Activated naive CD8-positive, alpha-beta T cell treated with anti-CD3 and anti-CD28 coated beads for 36 hours (primary cell): ENCODE results near the gene KYAT1. TPM values are rescaled to one million over a fixed set of nuclear protein-coding genes. Genes with fewer than 3 reads are reported as not detected.
"Not testable (repeated sequence)": the region's sequence is repeated elsewhere in the genome, so short reads cannot be mapped to it uniquely, and the experiment has no call there.

Experiments
- DNase-seq: peaks from one replicate; pipeline ENCODE4 v3.0.0; 2021
- H3K27ac Mint-ChIP-seq: one replicate; pipeline ENCODE4 v1.8.0; 2022; ENCODE audit warnings: mild to moderate bottlenecking, moderate library complexity, mixed read lengths
- H3K27me3 Mint-ChIP-seq: one replicate; pipeline ENCODE4 v1.8.0; 2022; ENCODE audit warnings: mild to moderate bottlenecking, mixed read lengths
- H3K36me3 Mint-ChIP-seq: one replicate; pipeline ENCODE4 v1.8.0; 2021; ENCODE audit warnings: mild to moderate bottlenecking, mixed read lengths
- H3K4me1 Mint-ChIP-seq: one replicate; pipeline ENCODE4 v1.8.0; 2021; ENCODE audit warnings: mixed read lengths
- H3K4me3 Mint-ChIP-seq: one replicate; pipeline ENCODE4 v1.8.0; 2022; ENCODE audit warnings: mild to moderate bottlenecking, moderate library complexity, mixed read lengths
- H3K9me3 Mint-ChIP-seq: one replicate; pipeline ENCODE4 v1.8.0; 2022; ENCODE audit warnings: mixed read lengths
- total RNA-seq, 2 experiments: library from RNA; stranded (reverse); gene quantifications; one replicate each; pipeline ENCODE4 v1.2.3, GENCODE V29; 2021

KYAT1 gene
- total RNA-seq, 2 experiments from 2014 or later = 7.4 to 9.4 TPM

DNA sequence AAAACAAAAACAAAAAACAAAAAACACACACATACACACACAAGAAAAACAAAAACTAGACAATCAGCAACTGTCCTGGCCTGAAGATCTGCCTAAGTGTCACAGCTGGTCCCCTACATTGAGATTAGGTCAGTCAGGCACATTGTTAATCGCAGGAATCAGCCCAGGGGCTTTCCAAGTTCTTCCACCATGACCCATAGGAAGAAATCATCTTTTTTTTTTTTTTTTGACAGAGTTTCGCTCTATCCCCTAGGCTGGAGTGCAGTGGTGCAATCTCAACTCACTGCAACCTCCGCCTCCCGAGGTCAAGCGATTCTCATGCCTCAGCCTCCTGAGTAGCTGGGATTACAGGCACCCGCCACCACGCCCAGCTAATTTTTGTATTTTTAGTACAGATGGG lies 38.6 kb downstream of the KYAT1 start:
- not testable (repeated sequence) for H3K4me1 Mint-ChIP-seq, DNase-seq, H3K4me3 Mint-ChIP-seq, H3K27ac Mint-ChIP-seq, H3K9me3 Mint-ChIP-seq, H3K27me3 Mint-ChIP-seq
- peaks cover 11% of the 10 kb centered on the region for H3K36me3 Mint-ChIP-seq

DNA sequence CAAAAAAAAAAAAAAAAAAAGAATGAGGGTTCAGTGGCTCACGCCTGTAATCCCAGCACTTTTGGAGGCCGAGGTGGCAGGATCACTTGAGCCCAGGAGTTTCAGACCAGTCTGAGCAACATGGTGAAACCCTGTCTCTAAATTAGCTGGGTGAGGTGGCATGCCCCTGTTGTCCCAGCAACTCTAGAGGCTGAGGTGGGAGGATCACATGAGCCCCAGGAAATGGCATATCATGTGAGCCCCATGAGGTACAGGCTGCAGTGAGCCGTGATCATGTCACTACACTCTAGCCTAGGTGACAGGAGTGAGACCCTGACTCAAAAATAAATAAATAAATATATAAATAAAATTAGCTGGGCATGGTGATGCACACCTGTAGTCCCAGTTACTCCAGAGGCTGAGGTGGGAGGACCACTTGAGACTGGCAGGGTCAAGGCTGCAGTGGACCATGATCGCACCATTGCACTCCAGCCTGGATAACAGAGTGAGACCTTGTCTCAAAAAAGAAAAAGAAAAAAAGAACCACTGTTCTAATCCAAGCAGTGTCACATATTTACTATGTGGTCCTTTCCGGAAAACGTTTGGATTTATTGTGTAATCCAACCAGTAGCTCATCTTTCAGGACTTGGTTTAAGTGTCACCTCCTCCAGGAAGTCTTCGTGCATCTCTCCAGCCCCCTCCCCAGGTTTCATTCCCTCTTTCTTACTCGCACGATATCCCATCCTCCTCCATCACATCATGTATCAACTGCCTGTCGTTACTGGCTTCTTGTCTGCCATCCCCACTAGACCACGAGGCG lies 39.9 kb downstream of the KYAT1 start:
- H3K36me3 Mint-ChIP-seq = peaks cover 2% of the 10 kb centered on the region
- no peak for DNase-seq
- H3K27me3 Mint-ChIP-seq = no peaks in the 10 kb centered on the region
- no peak overlapping the region for H3K4me3 Mint-ChIP-seq
- H3K27ac Mint-ChIP-seq = no peak overlapping the region
- no peaks in the 10 kb centered on the region for H3K4me1 Mint-ChIP-seq
- no peaks in the 10 kb centered on the region for H3K9me3 Mint-ChIP-seq

GRCh38 chr9:128840524-128840923 lies 41.2 kb downstream of the KYAT1 start:
- Mint-ChIP-seq H3K9me3 (no peaks in the 10 kb centered on the region), H3K36me3 (peaks cover 2% of the 10 kb centered on the region), H3K27me3 (no peaks in the 10 kb centered on the region), H3K4me3 (no peak overlapping the region), H3K4me1 (no peaks in the 10 kb centered on the region), H3K27ac (no peak overlapping the region)
- no peak for DNase-seq

DNA sequence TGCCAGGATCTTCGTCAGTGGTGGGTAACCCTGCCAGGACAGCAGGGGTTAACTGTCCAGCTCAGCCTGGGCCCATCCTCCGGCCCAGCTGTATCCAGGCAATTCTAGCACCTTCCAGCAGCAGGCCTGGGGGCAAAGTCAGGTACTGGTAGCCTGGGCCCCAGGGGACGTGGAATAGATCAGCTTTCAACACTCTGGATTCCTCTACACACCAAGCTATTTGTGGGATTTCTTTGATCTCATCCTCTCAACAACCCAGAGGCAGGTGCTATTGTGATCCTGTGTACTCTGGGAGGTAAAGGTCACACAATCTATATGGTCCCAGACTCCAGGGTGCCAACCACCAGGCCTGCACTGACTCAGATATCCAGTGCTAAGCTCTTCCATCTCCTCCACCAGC lies 43.4 kb downstream of the KYAT1 start:
- Mint-ChIP-seq H3K9me3 (no peaks in the 10 kb centered on the region), H3K27me3 (no peaks in the 10 kb centered on the region), H3K4me1 (no peaks in the 10 kb centered on the region), H3K27ac (no peak overlapping the region), H3K4me3 (no peak overlapping the region), H3K36me3 (peaks cover 5% of the 10 kb centered on the region)
- no peak for DNase-seq

DNA sequence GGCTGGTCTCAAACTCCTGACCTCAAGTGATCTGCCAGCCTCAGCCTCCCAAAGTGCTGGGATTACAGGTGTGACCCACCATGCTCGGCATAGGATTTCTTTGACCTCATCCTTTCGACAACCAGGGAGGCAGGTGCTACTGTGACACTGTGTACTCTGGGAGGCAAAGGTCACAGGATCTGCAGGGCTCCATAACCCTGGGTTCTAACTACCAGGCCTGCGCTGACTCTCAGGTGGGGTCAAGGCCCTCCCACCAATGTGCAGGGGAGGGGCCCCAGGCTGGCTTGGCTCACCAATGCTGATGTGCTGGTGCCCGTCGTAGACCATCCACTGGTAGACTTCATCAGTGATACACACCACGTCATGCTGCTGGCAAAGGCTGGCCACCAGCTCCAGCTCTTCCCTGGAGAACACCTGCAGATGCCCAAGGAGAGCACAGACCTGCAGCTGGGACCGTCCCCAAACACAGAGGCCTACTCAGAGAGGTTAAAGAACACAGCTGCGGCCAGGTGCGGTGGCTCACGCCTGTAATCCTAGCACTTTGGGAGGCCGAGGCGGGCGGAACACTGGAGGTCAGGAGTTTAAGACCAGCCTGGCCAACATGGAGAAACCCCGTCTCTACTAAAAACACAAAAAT lies 45.1 kb downstream of the KYAT1 start:
- no peaks in the 10 kb centered on the region for H3K9me3 Mint-ChIP-seq
- H3K4me3 Mint-ChIP-seq = no peak overlapping the region
- H3K36me3 Mint-ChIP-seq = peaks cover 3% of the 10 kb centered on the region
- H3K27me3 Mint-ChIP-seq = no peaks in the 10 kb centered on the region
- DNase-seq = no peak
- no peaks in the 10 kb centered on the region for H3K4me1 Mint-ChIP-seq
- H3K27ac Mint-ChIP-seq = no peak overlapping the region

- Mint-ChIP-seq H3K36me3 (peaks cover 3% of the 10 kb centered on the region), H3K27me3 (no peaks in the 10 kb centered on the region), H3K4me3 (no peak overlapping the region), H3K4me1 (no peaks in the 10 kb centered on the region), H3K27ac (no peak overlapping the region), H3K9me3 (no peaks in the 10 kb centered on the region)
- no peak for DNase-seq
These were observed 46.2 kb downstream of the KYAT1 start for GRCh38 chr9:128835246-128836210.

DNA sequence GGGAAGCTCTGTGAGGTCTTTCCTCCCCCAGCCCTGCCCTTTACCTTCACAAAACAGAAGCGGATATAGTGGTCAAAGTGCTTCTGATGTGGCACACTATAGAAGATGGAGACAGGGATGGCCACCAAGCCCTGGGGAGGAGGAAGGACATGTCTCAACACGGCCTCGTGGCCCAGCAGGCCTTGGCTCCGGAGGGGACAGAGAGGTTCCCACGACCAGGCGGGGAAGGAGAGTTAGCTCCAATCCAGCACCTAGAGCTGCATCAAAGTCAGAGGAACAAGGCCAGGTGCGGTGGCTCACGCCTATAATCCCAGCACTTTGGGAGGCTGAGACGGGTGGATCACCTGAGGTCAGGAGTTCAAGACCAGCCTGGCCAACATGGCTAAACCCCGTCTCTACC lies 48.1 kb downstream of the KYAT1 start:
- DNase-seq = no peak
- no peaks in the 10 kb centered on the region for H3K27me3 Mint-ChIP-seq
- H3K9me3 Mint-ChIP-seq = no peaks in the 10 kb centered on the region
- H3K27ac Mint-ChIP-seq = no peak overlapping the region
- H3K36me3 Mint-ChIP-seq = peaks cover 8% of the 10 kb centered on the region
- no peak overlapping the region for H3K4me3 Mint-ChIP-seq
- peaks cover 6% of the 10 kb centered on the region for H3K4me1 Mint-ChIP-seq

DNA sequence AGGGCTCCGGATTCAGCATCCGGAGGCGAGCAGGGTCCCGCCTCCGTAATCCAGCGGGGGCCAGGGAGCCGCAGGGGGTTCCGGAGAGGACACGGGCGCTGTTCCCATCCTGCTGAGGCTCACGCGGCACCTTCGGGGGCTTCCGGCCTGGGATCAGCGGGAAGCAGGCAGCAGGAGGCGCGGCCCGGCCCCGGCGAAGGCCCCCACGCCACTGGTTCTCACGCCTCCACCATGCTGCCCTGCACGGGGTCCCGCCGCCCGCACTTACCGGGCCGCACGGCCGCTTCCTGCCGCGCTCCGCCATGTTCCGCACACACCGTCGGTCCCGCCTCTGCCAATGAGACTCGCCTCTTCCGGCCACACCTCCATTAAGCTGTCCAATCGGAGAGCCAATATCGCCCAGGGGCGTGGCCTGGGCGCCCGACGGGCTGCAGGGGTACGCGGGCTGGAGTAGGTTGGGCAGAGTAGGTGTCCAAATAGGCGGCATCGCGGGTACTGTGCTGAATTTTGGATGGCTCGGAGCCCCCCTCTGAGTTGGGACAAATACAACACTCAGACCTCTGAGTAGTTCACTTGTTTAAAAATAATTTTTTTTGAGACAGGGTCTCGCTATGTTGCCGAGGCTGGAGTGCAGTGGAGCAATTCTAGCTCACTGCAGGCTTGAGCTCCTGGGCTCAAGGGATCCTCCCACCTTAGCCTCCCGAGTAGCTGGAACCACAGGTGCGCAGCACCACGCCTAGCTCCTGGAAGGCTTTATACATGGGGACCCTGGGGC lies 52.1 kb downstream of the KYAT1 start, which contains the start of gene SPOUT1:
SPOUT1 (minus strand) TSS at position 318 of the 775 bp plus-strand sequence; CDS start at position 304, 14 bp downstream.
- H3K36me3 Mint-ChIP-seq = peaks cover 22% of the 10 kb centered on the region
- H3K4me3 Mint-ChIP-seq = peak within 1 kb of the TSS; percentile 95
- peak; percentile 96 for DNase-seq
- H3K9me3 Mint-ChIP-seq = no peaks in the 10 kb centered on the region
- no peaks in the 10 kb centered on the region for H3K27me3 Mint-ChIP-seq
- H3K27ac Mint-ChIP-seq = peak within 1 kb of the TSS; percentile 93
- peaks cover 18% of the 10 kb centered on the region for H3K4me1 Mint-ChIP-seq

DNA sequence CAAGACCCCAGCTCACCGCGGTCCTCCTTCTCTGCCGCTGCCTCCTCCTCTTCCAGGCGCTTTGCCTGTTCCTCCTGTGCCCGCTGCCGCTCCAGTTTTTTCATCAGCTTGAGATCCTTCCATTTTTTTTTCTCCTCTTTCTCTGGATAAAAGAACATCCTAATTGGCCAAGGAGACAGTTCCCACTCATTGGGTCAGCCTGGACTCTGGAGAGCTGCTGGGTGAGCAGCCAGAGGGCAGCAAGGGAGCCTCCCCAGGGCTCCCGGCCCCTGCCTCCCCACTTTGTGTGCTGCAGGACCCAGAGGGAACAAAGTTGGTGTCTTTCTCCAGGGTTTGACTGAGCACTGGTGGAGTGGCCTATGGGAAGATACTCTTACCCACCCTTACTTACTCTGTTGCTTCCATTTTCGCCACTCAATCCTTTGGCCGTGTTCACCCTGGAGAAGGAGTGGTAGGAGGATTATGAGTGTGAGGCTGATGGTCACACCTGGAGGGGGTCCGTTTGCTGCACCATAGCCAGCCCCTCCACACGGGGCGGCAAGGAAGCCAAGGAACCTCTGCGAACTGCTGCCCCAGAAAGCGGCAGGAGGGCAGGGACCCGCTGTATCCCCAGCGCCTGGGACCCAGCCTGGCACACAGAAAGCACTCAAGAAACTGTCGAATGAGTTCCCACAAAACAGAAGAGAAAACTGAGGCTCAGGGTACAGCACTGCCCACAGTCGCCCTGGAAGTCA lies 52.9 kb downstream of the KYAT1 start:
- no peaks in the 10 kb centered on the region for H3K9me3 Mint-ChIP-seq
- H3K27ac Mint-ChIP-seq = peak overlapping the region; percentile 93

DNA sequence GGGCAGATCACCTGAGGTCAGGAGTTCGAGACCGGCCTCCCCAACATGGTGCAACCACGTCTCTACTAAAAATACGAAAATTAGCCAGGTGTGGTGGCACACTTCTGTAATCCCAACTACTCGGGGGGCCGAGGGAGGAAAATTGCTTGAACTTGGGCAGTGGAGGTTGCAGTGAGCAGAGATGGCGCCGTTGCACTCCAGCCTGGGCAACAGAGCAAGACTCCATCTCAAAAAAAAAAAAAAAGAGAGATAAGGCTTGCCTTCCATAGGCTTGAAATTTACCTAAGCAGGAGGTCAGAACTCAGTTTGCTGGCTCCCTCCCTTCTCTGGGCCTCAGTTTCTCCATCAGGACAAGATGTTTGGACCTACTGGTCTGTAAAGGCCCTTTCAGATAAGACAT lies 53.5 kb downstream of the KYAT1 start:
- Mint-ChIP-seq H3K4me3 (peak overlapping the region; percentile 95), H3K4me1 (peaks cover 18% of the 10 kb centered on the region), H3K27me3 (no peaks in the 10 kb centered on the region), H3K9me3 (no peaks in the 10 kb centered on the region), H3K36me3 (peaks cover 18% of the 10 kb centered on the region), H3K27ac (peak overlapping the region; percentile 93)
- no peak for DNase-seq

More for the DNA sequence above, 52.9 kb downstream of the KYAT1 start:
- H3K36me3 Mint-ChIP-seq = peaks cover 18% of the 10 kb centered on the region
- H3K4me1 Mint-ChIP-seq = peaks cover 18% of the 10 kb centered on the region
- peak overlapping the region; percentile 95 for H3K4me3 Mint-ChIP-seq
- no peak for DNase-seq
- no peaks in the 10 kb centered on the region for H3K27me3 Mint-ChIP-seq

DNA sequence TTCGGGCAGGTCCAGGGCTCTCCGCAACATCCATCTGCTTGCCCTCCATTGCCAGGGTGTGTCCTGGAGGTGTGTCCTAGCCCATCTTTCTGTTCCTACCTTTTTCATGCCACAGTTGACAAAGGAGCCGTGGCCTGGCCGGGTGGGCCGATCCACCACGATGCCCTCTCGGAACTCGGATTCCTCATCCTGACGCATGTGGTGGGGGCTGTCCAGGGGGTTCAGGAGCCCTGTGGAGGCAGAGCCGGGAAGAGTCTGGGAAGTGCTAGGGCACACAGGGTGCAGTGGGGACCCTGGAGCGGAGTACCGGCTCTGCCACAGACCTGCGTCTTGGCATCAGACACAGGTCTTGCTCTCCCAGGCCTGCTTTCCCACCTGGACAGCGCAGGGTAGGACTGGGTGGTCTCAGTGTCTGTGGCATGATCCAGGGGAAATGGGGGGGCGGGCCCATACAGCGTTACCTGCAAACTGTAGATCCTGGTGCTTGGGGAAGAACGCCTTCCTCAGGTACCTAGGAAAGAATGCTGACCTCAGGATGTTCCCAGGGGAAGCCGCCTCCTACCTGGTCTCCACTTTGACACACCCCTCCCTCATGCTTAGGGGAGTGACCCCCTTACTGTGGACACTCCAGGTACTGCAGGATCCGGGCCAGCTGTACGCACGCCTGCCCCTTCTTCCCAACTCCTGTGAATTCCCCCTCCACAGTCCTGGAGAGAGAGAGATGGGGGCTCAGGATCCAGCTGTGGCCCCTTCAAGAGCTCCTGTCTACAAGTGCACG lies 55.6 kb downstream of the KYAT1 start:
- H3K4me1 Mint-ChIP-seq = peaks cover 24% of the 10 kb centered on the region
- peaks cover 24% of the 10 kb centered on the region for H3K36me3 Mint-ChIP-seq
- H3K27me3 Mint-ChIP-seq = peaks cover 2% of the 10 kb centered on the region
- no peak overlapping the region for H3K4me3 Mint-ChIP-seq
- no peak overlapping the region for H3K27ac Mint-ChIP-seq
- no peak for DNase-seq
- no peaks in the 10 kb centered on the region for H3K9me3 Mint-ChIP-seq

- Mint-ChIP-seq H3K4me1 (peaks cover 31% of the 10 kb centered on the region), H3K27ac (no peak overlapping the region), H3K27me3 (peaks cover 3% of the 10 kb centered on the region), H3K36me3 (peaks cover 27% of the 10 kb centered on the region), H3K9me3 (no peaks in the 10 kb centered on the region), H3K4me3 (no peak overlapping the region)
- no peak for DNase-seq
These were observed 56.8 kb downstream of the KYAT1 start for GRCh38 chr9:128824911-128825310.

GRCh38 chr9:128823903-128824406 lies 57.8 kb downstream of the KYAT1 start:
- Mint-ChIP-seq H3K27ac (no peak overlapping the region), H3K36me3 (peaks cover 24% of the 10 kb centered on the region), H3K4me1 (peaks cover 36% of the 10 kb centered on the region), H3K27me3 (peaks cover 3% of the 10 kb centered on the region), H3K4me3 (no peak overlapping the region), H3K9me3 (no peaks in the 10 kb centered on the region)
- no peak for DNase-seq
